Lung (tissue), 12 donors: ENCODE results near the gene SPACDR. TPM values are rescaled to one million over a fixed set of nuclear protein-coding genes. Genes with fewer than 3 reads are reported as not detected.
"Not testable (repeated sequence)": the region's sequence is repeated elsewhere in the genome, so short reads cannot be mapped to it uniquely, and the experiment has no call there.

Experiments used
- ATAC-seq: fragments of 200-7000 bp; cut with Tn5 transposase; one replicate; pipeline ENCODE4 v1.9.1; 2020; ENCODE audit warnings: moderate number of reproducible peaks; ENCODE audit not compliant: insufficient read depth, low FRiP score
- DNase-seq, 3 donors: peaks; one replicate each; pipeline ENCODE4 v3.0.0-alpha.2; 2013 to 2017
- H3K27ac ChIP-seq, 2 donors: one replicate each; pipeline ENCODE4 v1.5.1; 2013; ENCODE audit warnings: mild to moderate bottlenecking in 2 of 2, moderate library complexity in 2 of 2, control low read depth in 1 of 2, inconsistent platforms in 1 of 2, low read depth in 1 of 2, low read length in 1 of 2
- H3K27me3 ChIP-seq, 3 donors: one replicate each; pipeline ENCODE4 v1.5.1; 2013; ENCODE audit warnings: low read length in 2 of 3; ENCODE audit not compliant: control insufficient read depth in 3 of 3, insufficient read depth in 3 of 3
- H3K36me3 ChIP-seq, 4 donors: one replicate each; pipeline ENCODE4 v1.5.1; 2013; ENCODE audit warnings: low read length in 4 of 4, mild to moderate bottlenecking in 1 of 4, moderate library complexity in 1 of 4; ENCODE audit not compliant: control insufficient read depth in 4 of 4, insufficient read depth in 4 of 4
- H3K4me1 ChIP-seq, 5 donors: one replicate each; pipeline ENCODE4 v1.5.1; 2013; ENCODE audit warnings: low read length in 5 of 5, mild to moderate bottlenecking in 2 of 5, moderate library complexity in 1 of 5; ENCODE audit not compliant: control insufficient read depth in 5 of 5, insufficient read depth in 5 of 5
- H3K4me3 ChIP-seq: one replicate; pipeline ENCODE4 v1.5.1; 2013; ENCODE audit warnings: mild to moderate bottlenecking, control low read depth, moderate library complexity
- H3K9ac ChIP-seq, 2 donors: one replicate each; pipeline ENCODE4 v1.5.1; 2013; ENCODE audit warnings: low read length in 2 of 2, control low read depth in 1 of 2; ENCODE audit not compliant: insufficient read depth in 1 of 2
- H3K9me3 ChIP-seq, 4 donors: one replicate each; pipeline ENCODE4 v1.5.1; 2013; ENCODE audit warnings: low read length in 3 of 4, mild to moderate bottlenecking in 1 of 4, moderate library complexity in 1 of 4; ENCODE audit not compliant: control insufficient read depth in 4 of 4, insufficient read depth in 3 of 4
- CTCF ChIP-seq: IDR thresholded peaks from 2 replicates; pipeline ENCODE4 v1.5.1; 2012; ENCODE audit warnings: mild to moderate bottlenecking; ENCODE audit errors: control extremely low read depth, extremely low read depth
- WGBS, 2 donors: extraction: QIAGEN DNeasy Blood & Tissue Kit; methylation state at CpG; one replicate each; pipeline ENCODE4 v1.1.7; 2013; 5-methylcytosine and 5-hydroxymethylcytosine counted together
- polyA plus RNA-seq, 2 donors: library from polyadenylated mRNA; stranded (reverse); fragments of 200-250 nt; gene quantifications; one replicate each; pipeline ENCODE4 v1.2.1, GENCODE V29; 2013
- total RNA-seq, 2 donors: library from RNA; depleted of rRNA in 1 of 2; stranded (reverse); fragments of >200 nt in 1 of 2; gene quantifications; one replicate each; pipeline ENCODE4 v1.2.1, GENCODE V29; 2014 to 2021
- donor health status: control.
- donor health status: control.
- donor health status: Bipolar disorder and iron deficiency.
- donor health status: healthy.
- donor health status: DM: yes; HTN: yes; CAD: no.

Gene SPACDR
- total and polyA plus RNA-seq, 4 donors = 0.54 to 2.0 (median 0.83) TPM

- no peak for TF ChIP-seq CTCF
- WGBS, 2 donors = 95 to 97% methylated on average over 6 of the region's 6 CpGs
- H3K27ac ChIP-seq = no peak overlapping the region
- no peak overlapping the region for H3K4me3 ChIP-seq
- H3K4me1 ChIP-seq = no peaks in the 10 kb centered on the region
- no peak for ATAC-seq
- peaks cover 0 to 4% (median 0%) of the 10 kb centered on the region in 4 donors for H3K36me3 ChIP-seq
- H3K9ac ChIP-seq = no peak overlapping the region
- DNase-seq = no peak
- no peaks in the 10 kb centered on the region for H3K27me3 ChIP-seq
- no peaks in the 10 kb centered on the region for H3K9me3 ChIP-seq
Observed at GRCh38 chr7:100457033-100457432, 7.0 kb downstream of the SPACDR start.

- 91 to 98% methylated on average over 14 of the region's 14 CpGs for WGBS, 2 donors
- Histone ChIP-seq H3K27me3 (no peaks in the 10 kb centered on the region), H3K36me3 (peaks cover 0 to 4% (median 0%) of the 10 kb centered on the region in 4 donors), H3K27ac (no peak overlapping the region), H3K4me3 (no peak overlapping the region), H3K9me3 (no peaks in the 10 kb centered on the region), H3K9ac (no peak overlapping the region), H3K4me1 (no peaks in the 10 kb centered on the region)
- DNase-seq (no peak), ATAC-seq (no peak)
- no peak for TF ChIP-seq CTCF
Observed at GRCh38 chr7:100456562-100456961, 7.5 kb downstream of the SPACDR start.

GRCh38 chr7:100455206-100455605 lies 8.9 kb downstream of the SPACDR start:
- WGBS, 2 donors = 92 to 93% methylated on average over 3 of the region's 3 CpGs
- Histone ChIP-seq H3K9me3 (no peaks in the 10 kb centered on the region), H3K27ac (no peak overlapping the region), H3K4me3 (no peak overlapping the region), H3K27me3 (no peaks in the 10 kb centered on the region), H3K9ac (no peak overlapping the region), H3K4me1 (peaks cover 0 to 3% (median 0%) of the 10 kb centered on the region in 5 donors), H3K36me3 (peaks cover 0 to 4% (median 0%) of the 10 kb centered on the region in 4 donors)
- no peak for ATAC-seq
- TF ChIP-seq CTCF = no peak
- no peak for DNase-seq

- H3K4me3 ChIP-seq, H3K4me1 ChIP-seq, H3K27me3 ChIP-seq, H3K9ac ChIP-seq, H3K36me3 ChIP-seq, DNase-seq, H3K9me3 ChIP-seq, H3K27ac ChIP-seq, ATAC-seq: not testable (repeated sequence)
- WGBS, 2 donors = 93 to 98% methylated on average over 8 of the region's 8 CpGs
Observed at GRCh38 chr7:100453854-100454253, 10.2 kb downstream of the SPACDR start.
